ENCODE measurements around the gene DSC2. TPM values are rescaled to one million over a fixed set of nuclear protein-coding genes. Genes with fewer than 3 reads are reported as not detected.

DSC2 gene
- total RNA-seq, 1 experiment from 2014 or later, result 2.7 TPM

DNA sequence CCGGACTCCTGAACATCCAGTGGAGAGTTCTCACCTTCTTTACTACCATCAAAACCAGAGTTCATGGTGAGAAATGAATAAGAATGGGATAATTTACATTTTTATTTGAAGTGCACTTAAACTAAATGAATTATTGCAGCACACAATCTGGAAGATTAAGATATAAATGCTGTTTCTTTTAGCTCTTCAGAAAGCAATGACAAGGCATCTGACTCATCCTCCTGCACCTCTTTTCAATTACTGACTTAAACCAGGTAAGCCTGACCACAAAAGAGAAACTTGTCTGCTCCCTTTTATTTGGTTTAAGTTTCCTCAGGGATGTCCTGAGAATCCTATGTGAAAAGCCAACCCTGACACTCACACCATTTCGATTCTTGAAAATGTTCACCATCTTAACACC, 720 bp upstream of the DSC2 start:
- no peaks in the 10 kb centered on the region; the same call in 1 of the 2 replicates for H3K36me3 ChIP-seq (ENCODE audit: control insufficient read depth, insufficient read depth, low read length)
- ChIA-PET CTCF (no interaction called here), POLR2A (no interaction called here)
- H3K27ac ChIP-seq (ENCODE audit: low read length), result no peak overlapping the region
- in situ Hi-C loops (cut with HindIII; ENCODE audit: low pct_unique_long_range_greater_than_20kb, low sequenced_read_pairs) (no loop called here), intact Hi-C loops (cut with micrococcal nuclease; ENCODE audit: unreplicated experiment) (no loop called here)
- ATAC-seq (no peak), DNase-seq (ENCODE audit: low read depth, low spot score) (no peak)
- H3K9me3 ChIP-seq (ENCODE audit: control insufficient read depth, insufficient read depth, low read depth, low read length), result no peaks in the 10 kb centered on the region
- no peak overlapping the region for H3K4me3 ChIP-seq (ENCODE audit: low read depth in 2 of 2, low read length in 2 of 2)
- no TSS peak for BruUV-seq (replicated peaks)
- H3K27me3 ChIP-seq (ENCODE audit: control insufficient read depth, insufficient read depth, low read length), result peaks cover 2% of the 10 kb centered on the region; the same call in 1 of the 2 replicates
- TF ChIP-seq SIN3A (IDR thresholded peaks at IDR 0.05; ENCODE audit: borderline replicate concordance, insufficient read depth, low read depth, low read length), result no peak
- no peak for TF ChIP-seq POLR2AphosphoS5 (IDR thresholded peaks at IDR 0.05; ENCODE audit: low read depth, low read length)
- TF ChIP-seq, protein P1, sequence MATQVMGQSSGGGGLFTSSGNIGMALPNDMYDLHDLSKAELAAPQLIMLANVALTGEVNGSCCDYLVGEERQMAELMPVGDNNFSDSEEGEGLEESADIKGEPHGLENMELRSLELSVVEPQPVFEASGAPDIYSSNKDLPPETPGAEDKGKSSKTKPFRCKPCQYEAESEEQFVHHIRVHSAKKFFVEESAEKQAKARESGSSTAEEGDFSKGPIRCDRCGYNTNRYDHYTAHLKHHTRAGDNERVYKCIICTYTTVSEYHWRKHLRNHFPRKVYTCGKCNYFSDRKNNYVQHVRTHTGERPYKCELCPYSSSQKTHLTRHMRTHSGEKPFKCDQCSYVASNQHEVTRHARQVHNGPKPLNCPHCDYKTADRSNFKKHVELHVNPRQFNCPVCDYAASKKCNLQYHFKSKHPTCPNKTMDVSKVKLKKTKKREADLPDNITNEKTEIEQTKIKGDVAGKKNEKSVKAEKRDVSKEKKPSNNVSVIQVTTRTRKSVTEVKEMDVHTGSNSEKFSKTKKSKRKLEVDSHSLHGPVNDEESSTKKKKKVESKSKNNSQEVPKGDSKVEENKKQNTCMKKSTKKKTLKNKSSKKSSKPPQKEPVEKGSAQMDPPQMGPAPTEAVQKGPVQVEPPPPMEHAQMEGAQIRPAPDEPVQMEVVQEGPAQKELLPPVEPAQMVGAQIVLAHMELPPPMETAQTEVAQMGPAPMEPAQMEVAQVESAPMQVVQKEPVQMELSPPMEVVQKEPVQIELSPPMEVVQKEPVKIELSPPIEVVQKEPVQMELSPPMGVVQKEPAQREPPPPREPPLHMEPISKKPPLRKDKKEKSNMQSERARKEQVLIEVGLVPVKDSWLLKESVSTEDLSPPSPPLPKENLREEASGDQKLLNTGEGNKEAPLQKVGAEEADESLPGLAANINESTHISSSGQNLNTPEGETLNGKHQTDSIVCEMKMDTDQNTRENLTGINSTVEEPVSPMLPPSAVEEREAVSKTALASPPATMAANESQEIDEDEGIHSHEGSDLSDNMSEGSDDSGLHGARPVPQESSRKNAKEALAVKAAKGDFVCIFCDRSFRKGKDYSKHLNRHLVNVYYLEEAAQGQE (IDR thresholded peaks at IDR 0.05; ENCODE audit: insufficient read depth in 1 of 2, low read depth in 2 of 2, low read length in 1 of 2), result no peak
- TF ChIP-seq, protein P2, sequence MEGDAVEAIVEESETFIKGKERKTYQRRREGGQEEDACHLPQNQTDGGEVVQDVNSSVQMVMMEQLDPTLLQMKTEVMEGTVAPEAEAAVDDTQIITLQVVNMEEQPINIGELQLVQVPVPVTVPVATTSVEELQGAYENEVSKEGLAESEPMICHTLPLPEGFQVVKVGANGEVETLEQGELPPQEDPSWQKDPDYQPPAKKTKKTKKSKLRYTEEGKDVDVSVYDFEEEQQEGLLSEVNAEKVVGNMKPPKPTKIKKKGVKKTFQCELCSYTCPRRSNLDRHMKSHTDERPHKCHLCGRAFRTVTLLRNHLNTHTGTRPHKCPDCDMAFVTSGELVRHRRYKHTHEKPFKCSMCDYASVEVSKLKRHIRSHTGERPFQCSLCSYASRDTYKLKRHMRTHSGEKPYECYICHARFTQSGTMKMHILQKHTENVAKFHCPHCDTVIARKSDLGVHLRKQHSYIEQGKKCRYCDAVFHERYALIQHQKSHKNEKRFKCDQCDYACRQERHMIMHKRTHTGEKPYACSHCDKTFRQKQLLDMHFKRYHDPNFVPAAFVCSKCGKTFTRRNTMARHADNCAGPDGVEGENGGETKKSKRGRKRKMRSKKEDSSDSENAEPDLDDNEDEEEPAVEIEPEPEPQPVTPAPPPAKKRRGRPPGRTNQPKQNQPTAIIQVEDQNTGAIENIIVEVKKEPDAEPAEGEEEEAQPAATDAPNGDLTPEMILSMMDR (IDR thresholded peaks at IDR 0.05), result no peak
- TF ChIP-seq TCF7L2 (IDR thresholded peaks at IDR 0.05; ENCODE audit: low read depth, low read length), result no peak
- H3K4me1 ChIP-seq (ENCODE audit: control insufficient read depth, insufficient read depth, low read length), result no peaks in the 10 kb centered on the region

DNA sequence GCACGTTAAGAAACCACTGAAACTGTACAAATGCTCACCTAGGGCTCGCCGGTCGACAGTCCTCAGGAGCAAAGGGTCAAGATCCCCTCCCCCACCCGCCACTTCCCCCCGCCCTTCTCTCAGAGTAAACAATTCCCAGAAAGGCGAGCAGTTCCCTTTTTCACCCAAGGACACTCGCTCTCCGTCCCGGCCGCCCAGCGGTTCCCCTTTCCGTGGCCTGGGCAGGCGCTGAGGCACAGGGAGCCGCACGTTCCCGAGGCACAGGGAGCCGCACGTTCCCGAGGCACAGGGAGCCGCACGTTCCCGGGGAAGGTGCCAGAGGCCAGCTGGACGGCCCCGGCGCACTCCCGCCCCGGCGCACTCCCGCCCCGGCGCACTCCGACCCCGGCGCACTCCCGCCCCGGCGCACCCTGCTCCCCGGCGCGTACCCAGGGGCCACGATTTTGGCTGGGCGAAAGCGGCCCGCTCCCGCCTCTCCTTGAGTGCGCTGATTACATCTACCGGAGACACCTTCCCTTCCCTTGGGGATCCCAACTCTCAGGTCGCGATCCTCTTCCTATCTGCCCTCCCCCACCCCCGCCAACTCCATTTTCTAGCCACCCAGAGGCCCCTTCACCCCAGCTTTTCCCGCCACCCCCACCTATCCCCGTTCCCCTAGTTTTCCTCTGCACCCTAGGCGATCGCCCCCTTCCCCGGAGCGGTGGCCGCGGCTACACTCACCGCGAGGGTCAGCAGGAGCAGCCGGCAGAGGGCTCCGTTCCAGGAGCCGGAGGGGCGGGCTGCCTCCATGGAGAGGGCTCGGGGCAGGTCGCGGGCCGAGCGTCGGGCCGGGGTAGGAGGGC, 817 bp downstream of the DSC2 start:
- intact Hi-C loops (cut with micrococcal nuclease; ENCODE audit: unreplicated experiment), result no loop called here
- no peak overlapping the region for H3K27ac ChIP-seq (ENCODE audit: low read length)
- H3K9me3 ChIP-seq (ENCODE audit: control insufficient read depth, insufficient read depth, low read depth, low read length), result no peaks in the 10 kb centered on the region
- no TSS peak for BruUV-seq (replicated peaks)
- in situ Hi-C loops (cut with HindIII; ENCODE audit: low pct_unique_long_range_greater_than_20kb, low sequenced_read_pairs), result no loop called here
- ChIA-PET POLR2A (no interaction called here), CTCF (no interaction called here)
- no peaks in the 10 kb centered on the region; the same call in 1 of the 2 replicates for H3K36me3 ChIP-seq (ENCODE audit: control insufficient read depth, insufficient read depth, low read length)
- ATAC-seq (peak; percentile 83), DNase-seq (ENCODE audit: low read depth, low spot score) (no peak)
- peaks cover 2% of the 10 kb centered on the region; the same call in 1 of the 2 replicates for H3K27me3 ChIP-seq (ENCODE audit: control insufficient read depth, insufficient read depth, low read length)
- no peaks in the 10 kb centered on the region for H3K4me1 ChIP-seq (ENCODE audit: control insufficient read depth, insufficient read depth, low read length)
- TF ChIP-seq, protein P2 (IDR thresholded peaks at IDR 0.05), result peak; percentile 27
- no peak for TF ChIP-seq TCF7L2 (IDR thresholded peaks at IDR 0.05; ENCODE audit: low read depth, low read length)
- peak overlapping the region; percentile 37 to 44 for H3K4me3 ChIP-seq (ENCODE audit: low read depth in 2 of 2, low read length in 2 of 2)
